TTC549 (cell line): ENCODE results near the gene TLCD3A.
"Not testable (repeated sequence)": the region's sequence is repeated elsewhere in the genome, so short reads cannot be mapped to it uniquely, and the experiment has no call there.

Experiments
- FAIRE-seq: peaks from 2 replicates; lab custom pipeline; 2012; peaks lifted over from hg19 to GRCh38; lab: Jason Lieb, UNC

TLCD3A gene

GRCh38 chr17:708132-708531, 24.3 kb upstream of the TLCD3A start:
- FAIRE-seq = no peak

GRCh38 chr17:718075-718474, 14.3 kb upstream of the TLCD3A start:
- FAIRE-seq = no peak

GRCh38 chr17:720706-721539, 11.5 kb upstream of the TLCD3A start:
- FAIRE-seq = no peak

DNA sequence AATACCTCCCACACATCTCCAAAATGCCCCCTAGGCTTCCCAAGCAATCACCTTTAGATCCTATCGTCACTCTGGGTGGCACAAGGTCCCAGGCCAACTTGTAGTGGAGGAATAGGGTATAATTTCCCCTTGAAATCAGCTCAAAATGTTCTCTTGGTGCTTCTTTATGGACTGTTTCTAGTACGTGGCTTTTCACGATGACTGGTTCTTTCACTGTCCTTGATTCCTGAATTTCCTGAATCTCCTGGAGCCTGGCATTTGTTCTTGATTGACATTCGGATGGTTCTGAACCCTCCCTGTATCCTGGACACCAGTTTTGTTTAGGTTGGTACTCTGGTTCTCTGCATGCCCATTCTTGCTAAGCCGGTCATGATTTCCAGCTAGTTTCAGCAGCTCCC, 10.9 kb upstream of the TLCD3A start:
- FAIRE-seq = no peak

- FAIRE-seq = no peak
Observed at GRCh38 chr17:725084-725483, 7.3 kb upstream of the TLCD3A start.

DNA sequence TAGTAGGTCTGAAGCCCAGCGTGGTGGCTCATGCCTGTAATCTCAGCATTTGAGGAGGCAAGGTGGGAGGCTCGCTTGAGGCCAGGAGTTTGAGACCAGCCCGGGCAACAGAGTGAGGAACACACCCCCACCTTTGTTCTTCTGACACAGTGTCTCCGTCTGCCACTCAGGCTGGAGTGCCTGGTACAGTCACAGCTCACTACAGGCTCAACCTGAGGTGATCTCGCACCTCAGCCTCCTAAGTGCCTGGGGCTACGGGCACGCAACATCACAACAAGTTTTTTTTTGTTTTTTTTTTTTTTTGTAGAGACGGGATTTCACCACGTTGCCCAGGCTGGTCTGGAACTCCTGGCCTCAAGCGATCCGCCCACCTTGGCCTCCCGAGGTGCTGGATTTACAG, 6.7 kb upstream of the TLCD3A start:
- no peak for FAIRE-seq

DNA sequence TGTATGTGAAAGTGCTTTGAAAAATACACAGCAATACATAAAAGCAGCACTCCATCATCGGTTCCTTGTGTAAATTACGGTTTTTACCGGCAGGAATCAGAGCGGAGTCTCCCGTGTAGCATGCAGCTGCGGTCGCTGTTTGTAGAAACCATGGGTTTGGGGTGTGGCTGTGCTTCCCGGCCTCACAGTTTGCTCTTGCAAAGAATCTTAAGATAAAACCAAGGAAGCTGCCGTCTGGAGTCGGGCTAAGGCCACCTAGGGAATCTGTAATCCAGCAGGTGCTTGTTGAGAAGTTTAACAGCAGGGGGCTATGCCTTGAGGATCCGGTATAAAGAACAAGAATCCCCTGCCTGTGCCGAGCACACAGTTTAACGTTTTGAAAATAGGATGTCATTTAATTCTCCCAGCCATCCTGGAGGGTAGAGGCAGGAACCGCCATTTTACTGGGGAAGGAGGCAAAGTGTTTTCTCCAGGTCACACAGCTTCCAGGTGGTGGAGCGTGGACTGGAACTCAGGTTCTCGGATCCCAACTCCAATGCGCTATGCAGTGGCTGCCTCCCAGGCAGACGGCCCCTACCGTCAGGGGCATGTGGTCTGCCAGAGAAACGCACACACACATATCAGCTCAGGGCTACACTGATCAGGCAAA, 6.0 kb upstream of the TLCD3A start:
- FAIRE-seq = no peak

DNA sequence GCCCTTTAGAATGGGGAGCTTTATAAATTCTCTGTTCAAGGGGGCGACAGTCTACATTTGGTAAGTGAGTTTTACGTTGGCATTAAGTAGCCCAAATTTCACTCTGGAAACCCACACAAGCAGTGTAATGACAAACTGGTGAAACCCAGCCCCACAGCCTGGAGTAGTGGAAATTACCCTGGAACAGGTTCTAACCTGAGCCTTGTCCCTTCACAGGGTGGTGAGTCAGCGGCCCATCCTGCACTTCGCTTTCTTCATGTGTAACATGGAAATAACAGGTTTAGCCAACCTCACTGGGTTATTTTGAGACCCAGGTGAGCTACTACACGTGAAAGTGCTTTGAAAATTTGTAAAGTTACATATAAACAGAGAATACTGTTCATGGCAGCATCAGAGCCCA, 3.5 kb upstream of the TLCD3A start:
- FAIRE-seq = no peak

- FAIRE-seq = no peak
Observed at GRCh38 chr17:731644-732066, 741 bp upstream of the TLCD3A start.

- no peak for FAIRE-seq
Observed at GRCh38 chr17:732902-733720, 715 bp downstream of the TLCD3A start.

GRCh38 chr17:733743-734142, 1.3 kb downstream of the TLCD3A start:
- no peak for FAIRE-seq

DNA sequence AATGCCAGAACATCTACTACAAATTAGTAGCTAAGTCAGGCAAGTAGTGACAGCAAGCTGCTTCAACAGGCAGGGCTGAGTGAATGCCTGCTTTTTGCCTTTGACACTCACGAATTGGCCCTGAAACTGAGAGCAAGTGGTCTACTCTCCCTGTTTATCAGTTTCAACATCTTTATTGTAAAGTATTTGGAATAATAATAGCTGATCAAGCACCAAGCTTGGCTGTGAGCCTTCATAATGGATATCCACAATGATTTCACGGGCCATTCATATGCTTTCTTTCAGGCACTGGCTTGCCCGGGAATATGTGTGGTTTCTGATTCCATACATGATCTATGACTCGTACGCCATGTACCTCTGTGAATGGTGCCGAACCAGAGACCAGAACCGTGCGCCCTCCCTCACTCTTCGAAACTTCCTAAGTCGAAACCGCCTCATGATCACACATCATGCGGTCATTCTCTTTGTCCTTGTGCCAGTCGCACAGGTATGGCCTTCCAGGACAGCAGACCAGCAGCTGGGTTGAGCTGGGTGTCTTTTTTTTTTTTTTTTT, 5.2 kb downstream of the TLCD3A start:
- FAIRE-seq = no peak

GRCh38 chr17:740240-741017, 8.0 kb downstream of the TLCD3A start:
- no peak for FAIRE-seq

DNA sequence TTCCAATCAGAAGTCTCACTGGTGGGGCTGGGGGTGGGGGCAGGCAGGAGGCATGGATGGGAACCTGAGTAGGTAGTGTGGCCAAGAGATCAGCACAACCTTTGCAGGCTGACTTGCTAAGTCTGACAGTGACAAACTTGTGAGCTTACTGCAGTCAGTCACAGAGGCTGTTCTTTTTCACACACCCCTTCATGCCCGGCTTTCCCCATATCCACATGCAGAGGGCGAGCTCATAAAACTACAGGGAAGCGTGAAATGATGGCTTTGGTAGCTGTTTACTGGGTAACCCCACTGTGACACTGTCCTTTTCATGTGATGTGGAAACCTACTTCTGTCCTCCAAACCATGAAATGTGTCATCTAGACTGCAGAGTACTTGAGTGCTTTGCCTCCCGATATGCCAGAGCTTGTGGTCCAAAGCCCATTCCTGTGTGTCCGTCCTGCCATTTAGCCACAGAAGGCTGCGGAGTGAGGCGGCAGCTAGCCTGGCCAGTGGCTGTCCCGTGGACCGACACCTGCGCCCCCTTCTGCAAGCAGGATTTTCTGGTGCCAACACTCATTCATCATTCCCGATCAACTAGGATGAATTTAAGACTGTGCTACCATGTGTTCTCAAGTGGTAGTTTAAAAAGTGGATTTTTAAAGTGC, 9.9 kb downstream of the TLCD3A start:
- no peak for FAIRE-seq

GRCh38 chr17:743139-743538, 10.7 kb downstream of the TLCD3A start:
- no peak for FAIRE-seq

GRCh38 chr17:744937-745336, 12.5 kb downstream of the TLCD3A start:
- no peak for FAIRE-seq

- no peak for FAIRE-seq
Observed at GRCh38 chr17:745406-745805, 13.0 kb downstream of the TLCD3A start.

- FAIRE-seq = no peak
Observed at GRCh38 chr17:746181-746580, 13.8 kb downstream of the TLCD3A start.

DNA sequence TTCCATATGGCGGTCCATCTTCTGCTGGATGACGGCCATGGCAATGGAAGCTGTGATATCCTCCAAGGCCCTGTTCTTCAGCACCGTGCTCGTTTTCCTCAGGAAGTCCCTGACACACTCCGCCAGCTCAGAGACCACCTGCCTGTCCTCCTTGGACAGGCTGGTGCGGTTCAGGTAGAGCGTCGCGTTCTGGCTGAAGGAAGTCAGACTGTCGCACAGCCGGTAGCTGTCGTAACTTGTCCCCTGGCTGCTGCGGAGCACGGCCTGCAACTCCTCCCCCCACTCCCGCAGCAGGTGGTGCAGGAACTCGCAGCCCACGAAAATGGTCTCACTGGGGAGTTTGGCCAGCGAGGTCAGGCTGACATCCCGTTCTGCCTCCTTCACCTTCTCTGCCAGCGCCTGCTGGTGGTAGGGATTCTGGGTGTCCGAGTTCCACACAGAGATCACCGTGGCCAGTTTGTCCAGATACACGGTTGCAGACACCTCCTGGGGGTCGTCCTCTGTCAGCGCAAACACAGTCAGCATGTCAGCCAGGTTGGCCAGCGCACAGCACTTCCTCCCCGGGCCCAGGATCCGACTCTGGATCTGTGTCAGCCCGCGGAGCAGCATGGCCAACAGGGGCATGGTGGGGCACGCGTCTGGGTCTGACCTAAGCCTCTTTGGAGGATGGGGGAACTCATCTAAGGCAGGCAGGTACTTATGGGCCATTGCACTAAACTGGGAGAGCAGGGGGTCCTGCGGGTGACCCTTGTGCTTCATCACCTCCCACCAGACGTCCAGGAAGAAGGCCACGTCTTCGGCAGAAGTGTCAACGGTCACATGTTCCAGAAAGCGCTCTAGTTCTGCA, 14.6 kb downstream of the TLCD3A start:
- FAIRE-seq = no peak

- not testable (repeated sequence) for FAIRE-seq
Observed at GRCh38 chr17:748604-749003, 16.2 kb downstream of the TLCD3A start.
